ENCODE data around the gene DPF3. TPM values are rescaled to one million over a fixed set of nuclear protein-coding genes. Genes with fewer than 3 reads are reported as not detected.

The DPF3 gene
- total RNA-seq, 4 donors from 2014 or later, result under 0.01 to 2.7 (median 0.61) TPM; not detected in 1

GRCh38 chr14:72808564-72808963 is 85.3 kb downstream of the DPF3 start:
- TF ChIP-seq CTCF (IDR thresholded peaks at IDR 0.05) (no peak), POLR2A (IDR thresholded peaks at IDR 0.05) (no peak)
- H3K4me1 ChIP-seq, result no peaks in the 10 kb centered on the region
- H3K36me3 ChIP-seq, result no peaks in the 10 kb centered on the region
- no peaks in the 10 kb centered on the region for H3K9me3 ChIP-seq
- H3K4me3 ChIP-seq, result no peak overlapping the region
- intact Hi-C loops (cut with DNase I), result no loop called here
- WGBS, 2 donors, result 62 to 69% methylated on average over 4 of the region's 4 CpGs
- H3K27ac ChIP-seq, result no peak overlapping the region
- no peaks in the 10 kb centered on the region for H3K27me3 ChIP-seq
- no peak for DNase-seq

- Histone ChIP-seq H3K27ac (no peak overlapping the region), H3K4me1 (no peaks in the 10 kb centered on the region), H3K9me3 (no peaks in the 10 kb centered on the region), H3K36me3 (no peaks in the 10 kb centered on the region), H3K4me3 (no peak overlapping the region), H3K27me3 (no peaks in the 10 kb centered on the region)
- DNase-seq, result no peak
- 73 to 76% methylated on average over 3 of the region's 3 CpGs for WGBS, 2 donors
- intact Hi-C loops (cut with DNase I), result no loop called here
- TF ChIP-seq CTCF (IDR thresholded peaks at IDR 0.05) (no peak), POLR2A (IDR thresholded peaks at IDR 0.05) (no peak)
Measured at GRCh38 chr14:72802588-72802946, 91.3 kb downstream of the DPF3 start.

- Histone ChIP-seq H3K27me3 (no peaks in the 10 kb centered on the region), H3K4me3 (no peak overlapping the region), H3K36me3 (no peaks in the 10 kb centered on the region), H3K27ac (no peak overlapping the region), H3K9me3 (no peaks in the 10 kb centered on the region), H3K4me1 (no peaks in the 10 kb centered on the region)
- intact Hi-C loops (cut with DNase I), result no loop called here
- DNase-seq, result no peak
- TF ChIP-seq CTCF (IDR thresholded peaks at IDR 0.05) (no peak), POLR2A (IDR thresholded peaks at IDR 0.05) (no peak)
- 76 to 87% methylated on average over 3 to 4 of the region's 5 CpGs for WGBS, 2 donors
Measured at GRCh38 chr14:72801836-72802587, 91.9 kb downstream of the DPF3 start.

GRCh38 chr14:72801381-72801812 is 92.5 kb downstream of the DPF3 start:
- no peaks in the 10 kb centered on the region for H3K4me1 ChIP-seq
- no peak overlapping the region for H3K27ac ChIP-seq
- WGBS, 2 donors, result 55 to 59% methylated on average over 4 of the region's 4 CpGs

More at GRCh38 chr14:72801381-72801812, 92.5 kb downstream of the DPF3 start:
- Histone ChIP-seq H3K4me3 (no peak overlapping the region), H3K36me3 (no peaks in the 10 kb centered on the region), H3K9me3 (no peaks in the 10 kb centered on the region), H3K27me3 (no peaks in the 10 kb centered on the region)
- no peak for DNase-seq
- TF ChIP-seq CTCF (IDR thresholded peaks at IDR 0.05), result no peak
- no peak for TF ChIP-seq POLR2A (IDR thresholded peaks at IDR 0.05)
- intact Hi-C loops (cut with DNase I), result no loop called here

Data from esophagus squamous epithelium (tissue), 5 donors.